Neural cell (in vitro differentiated cells): ENCODE results near the gene NCK2. TPM values are rescaled to one million over a fixed set of nuclear protein-coding genes. Genes with fewer than 3 reads are reported as not detected.

ENCODE experiments used
- H2AFZ ChIP-seq: fragments of 200-600, 300-800 bp; sonication (generic), shearing (Covaris generic); 2 replicates; pipeline ENCODE4 v1.6.0; 2014; ENCODE audit warnings: low read depth, mild to moderate bottlenecking, antibody characterized with exemption, low read length, moderate library complexity
- H3F3A ChIP-seq: fragments of 200-600 bp; shearing (Covaris generic); 2 replicates; pipeline ENCODE4 v1.6.1; 2016; ENCODE audit warnings: mild to moderate bottlenecking, moderate library complexity, mixed read lengths, antibody characterized with exemption, low read length; ENCODE audit not compliant: insufficient read depth, poor library complexity, severe bottlenecking
- H3K27ac ChIP-seq: fragments of 200-600, 300-800 bp; sonication (generic), shearing (Covaris generic); 2 replicates; pipeline ENCODE4 v1.5.1; 2014; ENCODE audit warnings: mild to moderate bottlenecking, low read length, moderate library complexity
- H3K27me3 ChIP-seq: fragments of 300-800, 200-600 bp; sonication (generic), shearing (Covaris generic); 2 replicates; pipeline ENCODE4 v1.6.0; 2014; ENCODE audit warnings: mild to moderate bottlenecking, low read depth, low read length, moderate library complexity; ENCODE audit not compliant: insufficient read depth
- H3K36me3 ChIP-seq: fragments of 300-800, 200-600 bp; sonication (generic), shearing (Covaris generic); 2 replicates; pipeline ENCODE4 v1.5.1; 2014; ENCODE audit warnings: mild to moderate bottlenecking, antibody characterized with exemption, low read length, moderate library complexity; ENCODE audit not compliant: insufficient read depth
- H3K4me2 ChIP-seq: fragments of 300-800, 200-600 bp; sonication (generic), shearing (Covaris generic); 2 replicates; pipeline ENCODE4 v1.6.0; 2014; ENCODE audit warnings: mild to moderate bottlenecking, low read length
- H3K4me3 ChIP-seq: fragments of 300-800, 200-600 bp; sonication (generic), shearing (Covaris generic); 2 replicates; pipeline ENCODE4 v1.5.1; 2014; ENCODE audit warnings: mild to moderate bottlenecking, low read length, moderate library complexity
- H3K79me2 ChIP-seq: fragments of 200-600 bp; shearing (Covaris generic); replicated peaks from 2 replicates; pipeline ENCODE4 v1.6.0; 2014; ENCODE audit warnings: mild to moderate bottlenecking, low read length, moderate library complexity; ENCODE audit not compliant: insufficient read depth
- H3K9ac ChIP-seq: fragments of 300-800, 200-600 bp; sonication (generic), shearing (Covaris generic); 2 replicates; pipeline ENCODE4 v1.6.1; 2016; ENCODE audit warnings: mild to moderate bottlenecking, low read length, mixed read lengths
- H3K9me2 ChIP-seq: fragments of 200-600 bp; shearing (Covaris generic); 2 replicates; pipeline ENCODE4 v1.6.1; 2016; ENCODE audit warnings: mild to moderate bottlenecking, low read length, mixed read lengths; ENCODE audit not compliant: insufficient read depth
- H3K9me3 ChIP-seq: fragments of 200-600, 300-800 bp; sonication (generic), shearing (Covaris generic); 2 replicates; pipeline ENCODE4 v1.6.1; 2016; ENCODE audit warnings: mild to moderate bottlenecking, mixed run types, low read length, moderate library complexity, mixed read lengths
- H4K20me1 ChIP-seq: fragments of 200-600 bp; shearing (Covaris generic); 2 replicates; pipeline ENCODE4 v1.6.1; 2016; ENCODE audit warnings: mild to moderate bottlenecking, mixed run types; ENCODE audit not compliant: insufficient read depth
- EP300 ChIP-seq: fragments of 450-650 bp; conservative IDR thresholded peaks from 2 replicates; pipeline ENCODE4 v1.6.1; 2014; ENCODE audit warnings: antibody characterized with exemption, mild to moderate bottlenecking, moderate library complexity; ENCODE audit not compliant: poor library complexity, severe bottlenecking
- EZH2 ChIP-seq: fragments of 200-600, 300-800 bp; shearing (Covaris generic), sonication (generic); IDR thresholded peaks from 2 replicates; pipeline ENCODE4 v1.6.1; 2014; ENCODE audit warnings: antibody characterized with exemption, low read length, borderline replicate concordance, mild to moderate bottlenecking; ENCODE audit not compliant: insufficient read depth, poor library complexity, severe bottlenecking
- MXI1 ChIP-seq: fragments of 450-650 bp; conservative IDR thresholded peaks from 2 replicates; pipeline ENCODE4 v1.6.1; 2014; ENCODE audit warnings: antibody characterized with exemption, mild to moderate bottlenecking; ENCODE audit not compliant: poor library complexity, severe bottlenecking
- POLR2AphosphoS5 ChIP-seq: IDR thresholded peaks from 2 replicates; pipeline ENCODE4 v1.6.1; 2012
- RAD21 ChIP-seq: fragments of 450-650 bp; conservative IDR thresholded peaks from 2 replicates; pipeline ENCODE4 v1.6.1; 2014; ENCODE audit warnings: antibody characterized with exemption, mild to moderate bottlenecking, moderate library complexity
- SMC3 ChIP-seq: fragments of 450-650 bp; conservative IDR thresholded peaks from 2 replicates; pipeline ENCODE4 v1.6.1; 2014; ENCODE audit warnings: antibody characterized with exemption, mild to moderate bottlenecking, moderate library complexity; ENCODE audit not compliant: poor library complexity
- TAF1 ChIP-seq: IDR thresholded peaks from 2 replicates; pipeline ENCODE4 v1.6.1; 2012; ENCODE audit warnings: low read depth
- polyA plus RNA-seq: library from polyadenylated mRNA; depleted of rRNA; stranded (reverse); fragments of >200 nt; gene quantifications from 2 replicates; pipeline ENCODE4 v1.2.3, GENCODE V29; 2014
- TF ChIP-seq, protein P1 (sequence below): IDR thresholded peaks from 2 replicates; pipeline ENCODE4 v1.6.1; 2012; ENCODE audit warnings: borderline replicate concordance
- TF ChIP-seq, protein P2 (sequence below): fragments of 450-650 bp; IDR thresholded peaks from 2 replicates; pipeline ENCODE4 v1.5.1; 2014; ENCODE audit warnings: antibody characterized with exemption, mild to moderate bottlenecking, moderate library complexity; ENCODE audit not compliant: poor library complexity, severe bottlenecking

Gene NCK2
- polyA plus RNA-seq, 1 donor from 2014 or later = 49.4 TPM

DNA sequence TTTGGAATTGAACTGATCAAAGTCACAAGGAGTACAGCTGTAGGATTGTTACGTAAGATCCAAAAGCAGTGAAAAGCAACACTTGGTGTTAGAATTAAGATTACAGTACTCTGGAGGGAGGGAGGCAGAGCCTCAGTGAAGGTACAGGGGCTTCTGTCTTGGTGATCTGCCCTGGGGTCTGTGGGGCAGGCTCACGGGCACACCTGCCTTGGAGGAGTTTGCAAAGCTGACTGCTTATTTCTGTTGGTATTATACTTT is 114.9 kb downstream of the NCK2 start:
- H3F3A ChIP-seq = no peaks in the 10 kb centered on the region
- H3K9me2 ChIP-seq = no peaks in the 10 kb centered on the region
- H3K27ac ChIP-seq = no peak overlapping the region
- H4K20me1 ChIP-seq = no peaks in the 10 kb centered on the region
- H3K4me3 ChIP-seq = no peak overlapping the region
- H3K4me2 ChIP-seq = no peak overlapping the region
- no peaks in the 10 kb centered on the region for H3K27me3 ChIP-seq
- H3K36me3 ChIP-seq = no peaks in the 10 kb centered on the region
- H2AFZ ChIP-seq = no peak overlapping the region
- no peaks in the 10 kb centered on the region for H3K79me2 ChIP-seq
- TF ChIP-seq, protein P1, sequence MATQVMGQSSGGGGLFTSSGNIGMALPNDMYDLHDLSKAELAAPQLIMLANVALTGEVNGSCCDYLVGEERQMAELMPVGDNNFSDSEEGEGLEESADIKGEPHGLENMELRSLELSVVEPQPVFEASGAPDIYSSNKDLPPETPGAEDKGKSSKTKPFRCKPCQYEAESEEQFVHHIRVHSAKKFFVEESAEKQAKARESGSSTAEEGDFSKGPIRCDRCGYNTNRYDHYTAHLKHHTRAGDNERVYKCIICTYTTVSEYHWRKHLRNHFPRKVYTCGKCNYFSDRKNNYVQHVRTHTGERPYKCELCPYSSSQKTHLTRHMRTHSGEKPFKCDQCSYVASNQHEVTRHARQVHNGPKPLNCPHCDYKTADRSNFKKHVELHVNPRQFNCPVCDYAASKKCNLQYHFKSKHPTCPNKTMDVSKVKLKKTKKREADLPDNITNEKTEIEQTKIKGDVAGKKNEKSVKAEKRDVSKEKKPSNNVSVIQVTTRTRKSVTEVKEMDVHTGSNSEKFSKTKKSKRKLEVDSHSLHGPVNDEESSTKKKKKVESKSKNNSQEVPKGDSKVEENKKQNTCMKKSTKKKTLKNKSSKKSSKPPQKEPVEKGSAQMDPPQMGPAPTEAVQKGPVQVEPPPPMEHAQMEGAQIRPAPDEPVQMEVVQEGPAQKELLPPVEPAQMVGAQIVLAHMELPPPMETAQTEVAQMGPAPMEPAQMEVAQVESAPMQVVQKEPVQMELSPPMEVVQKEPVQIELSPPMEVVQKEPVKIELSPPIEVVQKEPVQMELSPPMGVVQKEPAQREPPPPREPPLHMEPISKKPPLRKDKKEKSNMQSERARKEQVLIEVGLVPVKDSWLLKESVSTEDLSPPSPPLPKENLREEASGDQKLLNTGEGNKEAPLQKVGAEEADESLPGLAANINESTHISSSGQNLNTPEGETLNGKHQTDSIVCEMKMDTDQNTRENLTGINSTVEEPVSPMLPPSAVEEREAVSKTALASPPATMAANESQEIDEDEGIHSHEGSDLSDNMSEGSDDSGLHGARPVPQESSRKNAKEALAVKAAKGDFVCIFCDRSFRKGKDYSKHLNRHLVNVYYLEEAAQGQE = no peak
- TF ChIP-seq EP300 (no peak), EZH2 (no peak), MXI1 (no peak), SMC3 (no peak), TAF1 (no peak), RAD21 (no peak), POLR2AphosphoS5 (no peak)
- TF ChIP-seq, protein P2, sequence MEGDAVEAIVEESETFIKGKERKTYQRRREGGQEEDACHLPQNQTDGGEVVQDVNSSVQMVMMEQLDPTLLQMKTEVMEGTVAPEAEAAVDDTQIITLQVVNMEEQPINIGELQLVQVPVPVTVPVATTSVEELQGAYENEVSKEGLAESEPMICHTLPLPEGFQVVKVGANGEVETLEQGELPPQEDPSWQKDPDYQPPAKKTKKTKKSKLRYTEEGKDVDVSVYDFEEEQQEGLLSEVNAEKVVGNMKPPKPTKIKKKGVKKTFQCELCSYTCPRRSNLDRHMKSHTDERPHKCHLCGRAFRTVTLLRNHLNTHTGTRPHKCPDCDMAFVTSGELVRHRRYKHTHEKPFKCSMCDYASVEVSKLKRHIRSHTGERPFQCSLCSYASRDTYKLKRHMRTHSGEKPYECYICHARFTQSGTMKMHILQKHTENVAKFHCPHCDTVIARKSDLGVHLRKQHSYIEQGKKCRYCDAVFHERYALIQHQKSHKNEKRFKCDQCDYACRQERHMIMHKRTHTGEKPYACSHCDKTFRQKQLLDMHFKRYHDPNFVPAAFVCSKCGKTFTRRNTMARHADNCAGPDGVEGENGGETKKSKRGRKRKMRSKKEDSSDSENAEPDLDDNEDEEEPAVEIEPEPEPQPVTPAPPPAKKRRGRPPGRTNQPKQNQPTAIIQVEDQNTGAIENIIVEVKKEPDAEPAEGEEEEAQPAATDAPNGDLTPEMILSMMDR = no peak
- H3K9me3 ChIP-seq = no peaks in the 10 kb centered on the region
- H3K9ac ChIP-seq = no peak overlapping the region

DNA sequence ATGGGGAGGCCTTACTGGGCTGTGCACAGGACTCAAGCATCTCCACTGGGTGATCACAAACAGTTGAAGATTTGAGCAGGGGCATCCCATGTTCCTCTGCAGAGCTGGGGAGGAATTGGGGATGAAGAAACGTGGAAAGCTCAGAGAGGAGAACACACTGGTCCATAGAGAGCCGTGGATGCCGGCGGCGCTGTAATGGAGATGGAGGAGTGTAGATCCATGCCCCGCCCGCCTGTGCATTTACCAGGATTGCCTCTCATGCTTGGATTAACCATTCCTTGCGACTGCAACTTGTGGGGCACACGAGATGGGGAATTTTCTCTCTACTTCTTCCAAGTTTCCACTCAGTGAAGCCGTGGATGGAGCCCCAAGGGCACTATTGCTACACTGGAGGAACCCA is 115.9 kb downstream of the NCK2 start:
- TF ChIP-seq RAD21 = no peak
- TF ChIP-seq MXI1 = no peak
- TF ChIP-seq, protein P2 = no peak
- TF ChIP-seq EP300 = no peak
- TF ChIP-seq SMC3 = no peak
- no peak for TF ChIP-seq EZH2
- no peak for TF ChIP-seq TAF1
- TF ChIP-seq, protein P1 = no peak
- TF ChIP-seq POLR2AphosphoS5 = no peak
- H4K20me1 ChIP-seq = no peaks in the 10 kb centered on the region

More for the DNA sequence above, 115.9 kb downstream of the NCK2 start:
- no peaks in the 10 kb centered on the region for H3K79me2 ChIP-seq
- no peak overlapping the region for H3K4me2 ChIP-seq
- H3K36me3 ChIP-seq = no peaks in the 10 kb centered on the region
- H3K9me2 ChIP-seq = no peaks in the 10 kb centered on the region
- H3K27me3 ChIP-seq = no peaks in the 10 kb centered on the region
- H2AFZ ChIP-seq = no peak overlapping the region
- H3K9me3 ChIP-seq = no peaks in the 10 kb centered on the region
- no peak overlapping the region for H3K9ac ChIP-seq
- H3K4me3 ChIP-seq = no peak overlapping the region
- H3F3A ChIP-seq = no peaks in the 10 kb centered on the region
- H3K27ac ChIP-seq = no peak overlapping the region
